HG03039 (cell line): ENCODE results near the gene RIPPLY3.
"Not testable (repeated sequence)": the region's sequence is repeated elsewhere in the genome, so short reads cannot be mapped to it uniquely, and the experiment has no call there.

Experiments used
- ATAC-seq: cut with Tn5 transposase; IDR thresholded peaks from one replicate; pipeline ENCODE4 v1.9.1; 2021; ENCODE audit warnings: mild to moderate bottlenecking, moderate library complexity; ENCODE audit not compliant: unreplicated experiment

The RIPPLY3 gene

DNA sequence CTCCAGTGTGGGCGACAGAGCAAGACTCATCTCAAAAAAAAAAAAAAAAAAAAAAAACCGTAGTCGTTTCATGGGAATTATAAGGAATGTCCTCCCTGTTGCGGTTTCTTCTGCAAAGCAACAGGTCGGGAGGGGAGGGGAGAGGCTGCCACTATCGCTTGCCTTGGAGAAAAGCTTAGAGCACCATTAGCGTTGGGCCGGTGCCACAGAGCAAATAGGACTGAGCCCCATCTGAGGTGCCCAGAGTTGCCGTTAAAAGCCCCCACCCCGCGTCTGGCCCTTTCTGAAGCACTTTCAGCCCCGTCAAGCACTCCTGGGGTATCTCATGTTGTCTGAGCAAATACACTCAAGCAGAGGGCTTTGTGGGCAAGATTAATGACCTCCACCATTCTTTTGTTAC is 2.2 kb downstream of the RIPPLY3 start:
- no peak for ATAC-seq

DNA sequence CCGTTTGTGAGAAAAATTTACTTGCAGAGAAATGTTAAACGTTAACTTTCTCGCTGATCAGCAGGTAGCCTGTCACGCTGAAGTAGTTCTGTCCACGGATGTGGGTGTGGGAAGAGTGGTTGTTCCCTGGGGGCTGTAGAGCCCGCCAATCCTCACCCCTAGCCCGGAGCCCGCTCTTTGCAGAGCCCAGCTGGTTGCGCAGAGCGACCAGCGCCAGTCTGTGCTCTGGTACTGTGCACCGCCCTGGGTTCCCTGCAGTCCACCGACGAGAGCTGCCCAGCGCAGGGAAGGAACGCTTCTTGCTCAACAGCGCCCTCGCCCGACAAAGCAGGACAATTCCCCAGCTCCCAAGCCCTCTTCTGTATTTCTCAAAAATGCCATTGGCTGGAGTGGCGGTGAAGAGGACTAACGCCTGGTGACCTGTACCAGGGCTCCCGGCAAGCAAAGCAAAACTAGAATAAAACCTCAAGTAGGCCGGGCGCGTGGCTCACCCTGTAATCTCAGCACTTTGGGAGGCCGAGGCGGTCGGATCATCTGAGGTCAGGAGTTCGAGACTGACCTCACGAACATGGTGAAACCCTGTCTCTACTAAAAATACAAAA is 3.3 kb downstream of the RIPPLY3 start:
- ATAC-seq, result peak; percentile 86

DNA sequence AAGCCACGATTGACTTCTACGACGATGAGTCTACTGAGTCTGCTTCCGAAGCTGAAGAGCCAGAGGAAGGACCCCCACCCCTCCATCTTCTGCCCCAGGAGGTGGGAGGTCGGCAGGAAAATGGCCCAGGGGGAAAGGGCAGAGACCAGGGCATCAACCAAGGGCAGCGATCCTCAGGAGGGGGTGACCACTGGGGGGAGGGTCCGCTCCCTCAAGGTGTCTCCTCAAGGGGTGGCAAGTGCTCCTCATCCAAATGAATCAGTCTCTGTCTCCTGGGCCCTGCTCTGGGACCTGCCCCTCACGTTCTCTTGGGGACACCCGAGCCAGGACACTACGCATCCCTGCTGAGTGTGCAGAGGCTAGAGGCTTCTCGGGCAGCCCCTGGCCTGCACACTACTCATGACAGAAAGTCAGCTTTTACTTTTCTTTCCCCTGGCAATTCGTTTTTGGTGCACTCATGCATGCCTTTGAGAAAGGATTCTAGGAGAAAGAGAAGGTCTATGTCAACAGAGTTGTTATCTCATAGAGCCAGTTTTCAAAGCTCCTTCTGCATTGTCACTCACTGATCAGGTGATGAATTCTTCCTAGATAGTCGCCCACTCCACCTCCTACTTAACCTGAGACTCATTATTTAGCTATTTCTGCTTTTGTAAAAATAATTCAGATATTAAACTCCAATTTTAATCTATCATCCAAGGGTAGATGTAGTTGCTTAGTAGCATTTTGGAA is 11.6 kb downstream of the RIPPLY3 start:
- ATAC-seq, result no peak

DNA sequence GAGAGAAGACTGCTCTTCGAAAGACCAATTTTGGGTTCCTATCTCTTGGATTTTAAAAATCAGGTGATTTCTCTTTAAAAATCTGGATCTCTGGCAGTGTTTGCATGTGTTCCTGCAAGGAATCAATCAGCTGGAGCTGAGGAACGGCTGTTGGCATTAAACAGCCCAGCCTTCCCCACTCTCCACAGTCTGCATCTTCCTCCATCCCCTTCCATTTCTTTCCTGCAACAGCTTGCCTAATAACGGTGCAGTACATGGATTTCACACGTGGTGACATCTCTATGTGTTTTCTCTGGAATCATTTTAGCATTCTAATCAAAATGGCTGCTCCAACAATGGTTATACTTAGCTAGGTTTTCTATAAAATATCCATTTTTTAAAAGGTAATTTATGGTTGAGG is 20.0 kb downstream of the RIPPLY3 start:
- no peak for ATAC-seq

DNA sequence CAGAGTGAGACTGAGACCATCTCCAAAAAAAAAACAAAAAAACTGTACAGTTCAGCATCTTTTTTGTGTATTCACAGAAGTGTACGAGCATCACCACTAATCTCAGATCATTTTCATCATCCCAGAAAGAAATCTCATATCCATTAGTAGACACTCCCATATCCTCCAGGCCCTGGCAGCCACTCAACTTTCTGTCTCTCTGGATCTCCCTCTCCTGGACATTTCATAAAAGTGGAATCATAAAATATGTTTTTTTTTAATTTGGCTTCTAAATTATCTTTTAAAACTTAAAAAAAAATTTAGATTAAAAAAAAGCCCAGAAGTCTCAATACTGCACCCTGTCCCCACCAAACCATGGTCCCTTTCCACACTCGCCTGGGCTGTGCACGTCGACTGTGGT is 22.1 kb downstream of the RIPPLY3 start:
- ATAC-seq, result no peak

DNA sequence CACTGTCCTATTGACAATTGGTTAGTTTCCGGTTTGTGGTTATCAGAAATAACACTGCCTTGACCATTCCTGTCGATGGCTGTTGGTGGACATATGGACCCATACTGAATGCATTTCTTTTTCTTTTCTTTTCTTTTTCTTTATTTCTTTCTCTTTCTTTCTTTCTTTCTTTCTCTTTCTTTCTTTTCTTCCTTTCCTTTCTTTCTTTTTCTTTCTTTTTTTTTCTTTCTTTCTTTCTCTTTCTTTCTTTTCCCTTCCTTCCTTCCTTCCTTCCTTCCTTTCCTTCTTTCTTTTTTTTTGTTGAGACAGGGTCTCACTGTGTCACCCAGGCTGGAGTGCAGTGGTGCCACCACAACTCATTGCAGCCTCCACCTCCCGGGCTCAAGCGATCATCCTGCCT is 24.4 kb downstream of the RIPPLY3 start:
- ATAC-seq, result no peak

DNA sequence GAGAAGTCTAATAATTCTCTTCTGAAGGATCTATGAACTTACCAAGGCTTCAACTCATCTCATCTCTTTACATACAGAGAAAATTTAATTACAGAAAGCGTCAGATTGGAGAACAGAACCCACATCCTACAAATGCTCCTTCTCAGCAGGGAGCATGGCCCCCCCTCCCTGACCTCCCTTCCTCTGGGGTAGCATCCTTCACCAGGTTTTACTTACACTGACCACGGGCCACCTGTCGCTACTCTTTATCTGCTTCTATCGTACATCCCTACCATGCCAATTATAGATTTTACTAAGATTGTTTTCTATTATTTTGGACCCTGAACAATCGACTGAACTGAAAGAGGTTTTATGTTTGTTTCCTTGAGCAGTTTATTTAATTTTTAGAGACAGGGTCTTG is 25.8 kb downstream of the RIPPLY3 start:
- ATAC-seq, result no peak

DNA sequence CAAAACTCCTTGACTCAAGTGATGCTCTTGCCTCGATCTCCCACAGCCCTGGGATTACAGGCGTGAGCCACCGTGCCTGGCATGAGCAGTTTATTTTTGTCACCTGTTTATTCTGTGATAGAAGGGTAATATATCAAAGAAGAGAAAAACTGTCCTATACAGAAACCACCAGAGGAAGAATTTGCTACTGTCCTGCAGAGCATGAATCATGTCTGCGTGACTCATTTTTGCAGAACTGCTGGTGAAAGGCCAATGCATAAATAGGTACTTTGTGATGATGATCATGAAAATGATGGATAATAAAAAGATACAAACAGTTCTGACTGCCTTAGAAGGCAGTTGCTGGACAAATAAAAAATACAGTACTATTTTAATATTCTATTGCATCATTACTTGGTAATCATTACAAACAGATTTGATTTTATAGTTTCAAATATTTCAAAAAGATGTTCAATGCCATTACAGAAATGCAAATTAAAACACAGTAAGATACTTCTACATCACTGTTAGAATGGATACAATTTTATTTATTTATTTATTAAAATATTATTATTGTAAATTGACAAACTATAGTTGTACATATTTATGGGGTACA is 26.5 kb downstream of the RIPPLY3 start:
- no peak for ATAC-seq

DNA sequence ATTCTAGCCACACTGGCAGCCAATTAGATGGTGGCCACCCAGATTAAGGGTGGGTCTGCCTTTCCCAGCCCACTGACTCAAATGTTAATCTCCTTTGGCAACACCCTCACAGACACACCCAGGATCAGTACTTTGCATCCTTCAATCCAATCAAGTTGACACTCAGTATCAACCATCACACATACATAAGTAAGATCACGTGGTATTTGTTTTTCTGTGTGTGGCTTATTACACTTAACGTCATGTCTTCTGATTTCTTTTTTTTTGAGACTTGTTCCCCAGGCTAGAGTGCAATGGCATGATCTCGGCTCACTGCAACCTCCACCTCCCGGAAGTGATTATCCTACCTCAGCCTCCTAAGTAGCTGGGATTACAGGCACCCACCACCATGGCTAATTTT is 27.9 kb downstream of the RIPPLY3 start:
- not testable (repeated sequence) for ATAC-seq

DNA sequence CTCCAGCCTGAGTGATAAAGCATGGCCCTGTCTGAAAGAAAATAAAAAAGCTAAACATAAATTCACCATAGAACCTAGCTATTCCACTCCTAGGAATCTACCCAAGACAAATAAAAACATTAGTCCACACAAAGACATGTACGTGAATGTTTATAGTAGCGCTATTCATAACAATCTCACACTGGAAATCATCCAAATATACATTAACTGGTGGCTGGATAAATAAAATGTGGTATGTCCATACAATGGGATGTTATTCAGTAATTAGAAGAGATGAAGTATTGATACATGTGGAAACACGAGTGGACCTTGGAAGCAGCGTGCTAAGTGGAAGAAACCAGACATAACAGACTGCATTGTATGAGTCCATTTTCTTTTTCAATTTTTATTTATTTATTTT is 29.7 kb downstream of the RIPPLY3 start:
- ATAC-seq, result no peak

DNA sequence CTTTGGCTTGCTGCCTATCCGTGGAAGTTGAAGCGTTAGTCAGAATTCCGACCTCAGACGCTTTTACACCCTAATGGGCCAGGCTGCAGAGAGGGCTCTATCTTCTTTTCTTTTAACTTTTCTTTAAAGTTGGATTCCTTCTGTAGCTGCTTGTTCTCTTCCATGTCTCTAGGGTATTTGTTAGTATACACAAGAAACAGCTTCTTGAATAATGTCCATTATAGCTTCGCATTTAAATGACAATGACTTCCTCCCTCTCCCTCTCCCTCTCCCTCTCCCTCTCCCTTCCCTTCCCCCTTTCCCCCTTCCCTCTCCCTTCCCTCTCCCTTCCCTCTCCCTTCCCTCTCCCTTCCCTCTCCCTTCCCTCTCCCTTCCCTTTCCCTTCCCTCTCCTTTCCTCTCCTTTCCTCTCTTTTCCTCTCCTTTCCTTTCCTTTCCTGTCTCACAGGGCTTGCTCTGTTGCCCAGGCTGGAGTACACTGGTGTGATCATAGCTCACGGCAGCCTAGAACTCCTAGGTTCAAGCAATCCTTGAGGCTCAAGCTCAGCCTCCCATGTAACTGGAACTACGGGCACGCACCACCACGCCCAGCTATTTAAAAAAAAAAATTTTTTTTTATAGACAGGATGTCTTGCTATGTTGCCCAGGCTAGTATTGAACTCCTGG is 33.0 kb downstream of the RIPPLY3 start:
- ATAC-seq, result no peak

DNA sequence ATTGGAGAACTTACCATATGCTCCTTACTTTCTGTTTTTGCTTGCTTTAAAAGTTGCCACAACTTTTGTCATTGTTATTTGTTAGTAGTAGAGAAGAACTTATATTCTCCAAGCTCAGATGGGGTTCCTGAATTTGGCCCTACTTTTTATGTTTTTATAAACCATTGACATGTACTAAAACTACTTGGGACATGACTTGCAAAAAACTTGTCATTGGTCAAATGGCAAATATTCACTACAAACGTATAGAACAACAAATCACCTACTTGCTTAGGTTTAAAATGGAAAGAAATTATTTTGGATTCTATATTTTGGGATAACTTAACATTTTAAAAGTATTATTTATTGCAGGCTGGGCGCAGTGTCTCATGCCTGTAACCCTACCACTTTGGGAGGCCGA is 33.7 kb downstream of the RIPPLY3 start:
- no peak for ATAC-seq

DNA sequence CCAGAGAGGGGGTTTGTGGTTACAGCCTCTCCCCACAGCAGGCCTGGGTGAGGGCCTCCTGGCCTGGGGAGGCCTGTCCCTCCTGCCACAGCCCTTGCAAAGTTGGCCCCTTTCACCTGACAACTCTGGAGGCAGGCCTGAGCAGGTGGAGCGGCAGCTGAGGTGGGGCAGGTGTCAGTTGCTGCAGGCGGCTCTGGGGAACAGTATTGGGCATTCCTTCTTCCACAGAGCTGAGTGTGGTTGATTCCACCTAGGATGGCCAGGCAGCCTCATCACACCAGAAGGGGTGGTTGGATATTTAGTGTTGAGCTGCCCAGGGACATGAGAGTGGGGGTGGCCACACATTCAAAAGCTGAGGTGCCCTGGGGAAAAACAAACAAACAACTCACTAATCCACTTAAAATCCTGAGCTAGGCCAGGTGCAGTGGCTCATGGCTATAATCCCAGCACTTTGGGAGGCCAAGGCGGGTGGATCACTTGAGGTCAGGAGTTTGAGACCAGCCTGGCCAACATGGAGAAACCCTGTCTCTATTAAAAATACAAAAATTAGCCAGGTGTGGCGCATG is 35.3 kb downstream of the RIPPLY3 start:
- no peak for ATAC-seq

DNA sequence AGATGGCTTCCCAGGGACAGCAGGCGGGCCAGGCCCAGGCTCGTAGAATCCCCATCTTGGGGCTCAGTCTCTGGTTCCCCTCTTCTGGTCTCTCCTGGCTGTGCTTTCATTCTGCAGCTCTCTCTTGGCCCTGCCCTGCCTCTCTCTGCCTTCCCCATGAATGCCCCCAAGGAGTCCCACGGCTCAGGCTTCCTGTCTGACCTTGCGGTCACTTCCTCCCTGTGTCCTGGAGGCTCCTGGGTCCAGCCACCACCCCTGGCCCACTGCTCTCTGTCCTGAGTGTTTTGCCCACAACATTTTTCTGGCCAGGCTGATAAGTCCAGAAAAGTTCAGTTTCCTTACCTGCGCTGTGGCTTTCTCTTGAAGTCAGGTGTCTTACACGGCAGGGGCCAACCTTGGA is 37.3 kb downstream of the RIPPLY3 start:
- ATAC-seq, result no peak

DNA sequence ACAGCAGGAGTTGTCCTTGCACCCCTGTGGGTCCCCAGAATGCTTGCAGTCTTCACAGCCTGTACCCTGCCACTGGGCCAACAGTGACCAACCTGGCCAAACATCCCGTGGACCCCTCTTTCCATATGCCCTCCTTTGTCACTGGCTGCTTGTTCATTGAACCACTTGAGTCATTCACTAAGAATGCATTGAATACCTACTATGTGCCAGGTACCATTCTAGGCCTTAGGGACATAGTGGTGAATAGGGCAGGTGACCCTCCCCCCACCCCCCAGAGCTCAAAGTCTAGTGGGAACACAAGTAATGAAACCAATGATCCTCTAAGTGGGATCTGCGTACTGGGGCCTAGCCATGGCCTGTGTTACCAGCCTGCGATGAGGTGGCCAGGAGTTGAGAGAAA is 38.1 kb downstream of the RIPPLY3 start:
- no peak for ATAC-seq

DNA sequence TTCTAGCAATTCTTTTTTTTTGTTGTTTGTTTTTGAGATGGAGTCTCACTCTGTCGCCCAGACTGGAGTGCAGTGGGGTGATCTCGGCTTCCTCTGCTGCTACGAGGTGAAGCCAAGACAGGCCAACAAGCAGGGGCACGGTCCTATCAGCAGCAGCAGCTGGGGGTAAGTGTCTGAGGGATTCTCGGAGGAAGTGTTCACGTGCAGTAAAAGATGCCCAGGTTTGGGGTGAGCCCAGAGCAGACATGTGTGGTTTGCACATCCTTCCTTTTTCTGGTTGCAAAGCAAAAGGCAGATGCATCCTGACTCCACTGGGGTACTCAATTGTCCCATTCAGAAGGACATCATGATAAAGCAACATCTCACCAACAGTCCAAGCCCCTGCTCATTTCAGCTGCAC is 38.6 kb downstream of the RIPPLY3 start:
- no peak for ATAC-seq

DNA sequence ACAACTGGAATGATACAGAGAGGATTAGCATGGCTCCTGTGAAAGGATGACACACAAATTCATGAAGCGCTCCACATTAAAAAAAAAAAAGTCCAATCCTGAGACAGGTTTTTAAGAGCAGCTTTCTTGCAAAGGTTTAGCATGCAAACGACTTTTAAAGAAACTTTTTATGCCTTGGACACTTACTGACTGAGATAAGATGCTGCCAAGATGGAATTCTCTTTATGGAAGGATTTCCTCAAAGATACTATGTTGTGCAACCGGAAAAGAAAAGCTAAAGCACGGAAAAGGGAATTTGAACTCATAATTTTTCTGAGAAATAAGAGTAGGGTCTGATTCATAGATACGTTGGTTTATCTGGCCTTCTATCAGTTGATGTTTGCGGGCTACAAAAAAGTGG is 39.1 kb downstream of the RIPPLY3 start:
- no peak for ATAC-seq

DNA sequence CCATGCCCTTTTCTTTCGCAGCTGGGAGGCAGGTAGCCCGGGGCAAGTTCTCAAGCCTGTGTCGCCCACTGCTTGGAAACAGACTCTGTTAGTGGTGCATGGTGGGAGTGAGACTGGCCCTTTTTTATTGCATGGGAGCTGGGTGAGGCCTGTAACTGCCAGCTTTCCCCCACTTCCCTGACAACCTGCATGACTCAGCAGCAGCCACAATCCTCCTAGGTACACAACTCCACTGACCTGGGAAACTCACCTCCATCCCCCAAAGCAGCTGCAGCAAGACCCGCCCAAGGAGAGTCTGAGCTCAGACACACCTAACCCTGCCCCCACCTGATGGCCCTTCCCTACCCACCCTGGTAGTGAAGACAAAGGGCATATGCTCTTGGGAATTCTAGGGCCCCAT is 40.6 kb downstream of the RIPPLY3 start:
- no peak for ATAC-seq

DNA sequence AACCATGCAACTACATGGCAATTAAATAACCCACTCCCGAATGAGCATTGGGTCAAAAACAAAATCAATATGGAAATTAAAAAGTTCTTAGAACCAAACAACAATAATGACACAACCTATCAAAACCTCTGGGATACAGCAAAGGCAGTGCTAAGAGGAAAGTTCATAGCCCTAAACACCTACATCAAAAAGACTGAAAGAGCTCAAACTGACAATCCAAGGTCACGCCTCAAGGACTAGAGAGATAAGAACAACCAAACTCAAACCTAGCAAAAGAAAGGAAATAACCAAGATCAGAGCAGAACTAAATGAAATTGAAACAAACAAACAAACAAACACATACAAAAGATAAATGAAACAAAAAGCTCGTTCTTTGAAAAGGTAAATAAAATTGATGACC is 43.2 kb downstream of the RIPPLY3 start:
- not testable (repeated sequence) for ATAC-seq

DNA sequence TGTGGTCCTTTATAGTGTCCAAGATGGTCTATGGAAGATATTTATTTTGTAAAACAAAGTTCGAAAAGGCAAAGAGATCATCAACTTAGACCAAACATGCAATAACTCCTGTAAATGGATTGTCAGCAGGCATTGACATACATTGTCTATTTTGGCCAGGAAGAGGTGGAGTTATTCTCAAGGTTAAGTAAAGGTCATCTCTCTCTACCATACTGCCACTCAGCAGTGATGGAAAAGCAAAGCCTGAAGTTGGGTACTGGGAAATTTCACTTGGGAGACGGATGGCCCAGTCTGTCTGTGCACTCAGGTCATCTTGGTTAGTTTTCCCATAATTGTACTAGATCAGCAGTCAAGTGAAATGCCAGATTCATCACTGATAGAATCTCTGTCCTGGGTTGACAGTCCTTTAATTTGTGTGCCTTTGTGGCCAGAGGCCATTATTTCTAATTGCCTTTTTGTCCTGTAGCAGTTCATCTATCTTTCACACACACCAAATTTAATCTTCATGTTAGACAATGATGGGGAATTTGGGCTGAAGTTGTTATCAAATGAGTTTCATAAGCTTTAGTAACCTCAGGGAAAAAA is 48.9 kb downstream of the RIPPLY3 start:
- no peak for ATAC-seq

DNA sequence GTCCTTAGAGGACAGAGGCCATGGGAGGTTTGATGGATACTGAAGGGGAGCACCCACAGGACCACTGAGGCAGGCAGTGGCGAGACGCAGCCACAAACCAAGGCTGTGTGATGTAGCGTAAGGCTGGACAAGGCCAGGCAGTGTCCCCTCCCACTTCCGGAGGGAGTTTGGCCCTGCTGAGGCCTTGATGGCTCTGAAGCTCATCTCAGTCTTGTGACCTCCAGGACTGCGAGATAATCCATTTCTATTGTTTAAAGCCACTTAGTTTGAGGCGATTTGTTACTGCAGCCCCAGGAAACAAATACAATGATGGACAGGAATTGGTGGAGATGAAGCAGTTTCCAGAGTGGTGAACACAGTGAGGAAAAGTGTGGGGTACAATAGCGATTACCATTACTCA is 51.1 kb downstream of the RIPPLY3 start:
- no peak for ATAC-seq
